SK-N-SH (cell line): ENCODE results near the gene CCDC174. TPM values are rescaled to one million over a fixed set of nuclear protein-coding genes. Genes with fewer than 3 reads are reported as not detected.

ENCODE experiments used
- CTCF ChIA-PET: fragments of 300-600, 350-600 bp; formaldehyde crosslinking; extraction: SDS; loops from one replicate; lab custom pipeline; 2021; lab: Yijun Ruan, JAX
- POLR2A ChIA-PET: fragments of 350-600 bp; sonication (Branson Sonifier 250); formaldehyde crosslinking; extraction: SDS; loops from one replicate; lab custom pipeline; 2020; ENCODE audit warnings: antibody characterized with exemption, inconsistent platforms; lab: Yijun Ruan, JAX
- DNase-seq: peaks from one replicate; pipeline ENCODE4 v3.0.0; 2012
- H2AFZ ChIP-seq: fragments of 200-600 bp; sonication (generic); 2 replicates; pipeline ENCODE4 v1.8.1; 2016; ENCODE audit warnings: antibody characterized with exemption, mild to moderate bottlenecking, low read depth
- H3F3A ChIP-seq: fragments of 200-600 bp; sonication (generic); replicated peaks from 2 replicates; pipeline ENCODE3; 2016; ENCODE audit warnings: antibody characterized with exemption, mild to moderate bottlenecking; ENCODE audit not compliant: insufficient read depth
- H3K27ac ChIP-seq, 2 experiments: fragments of 200-500 bp in 1 of 2; fragments of 200-600 bp in 1 of 2; sonication (Bioruptor generic) in 1 of 2; sonication (generic), shearing (Covaris generic) in 1 of 2; 2 replicates each; pipeline versions ENCODE4 v1.5.1 to v1.6.1; 2014 to 2016; ENCODE audit warnings: low read depth in 2 of 2, inconsistent platforms in 1 of 2, low read length in 1 of 2, mild to moderate bottlenecking in 1 of 2, mixed read lengths in 1 of 2
- H3K27me3 ChIP-seq: fragments of 200-600 bp; sonication (generic), shearing (Covaris generic); 2 replicates; pipeline ENCODE4 v1.6.1; 2016; ENCODE audit warnings: mixed run types; ENCODE audit not compliant: insufficient read depth
- H3K36me3 ChIP-seq, 2 experiments: fragments of 200-500 bp in 1 of 2; fragments of 200-600 bp in 1 of 2; sonication (Bioruptor generic) in 1 of 2; sonication (generic) in 1 of 2; replicated peaks in 1 of 2; 2 replicates each; pipeline versions ENCODE3 to v1.5.1; 2014 to 2016; ENCODE audit warnings: low read length in 1 of 2, mild to moderate bottlenecking in 1 of 2; ENCODE audit not compliant: insufficient read depth in 2 of 2, control insufficient read depth in 1 of 2
- H3K4me1 ChIP-seq, 2 experiments: fragments of 200-500 bp in 1 of 2; fragments of 200-600 bp in 1 of 2; sonication (Bioruptor generic) in 1 of 2; sonication (generic), shearing (Covaris generic) in 1 of 2; 2 replicates each; pipeline versions ENCODE4 v1.5.1 to v1.6.1; 2014 to 2016; ENCODE audit warnings: low read depth in 1 of 2, low read length in 1 of 2, mixed run types in 1 of 2; ENCODE audit not compliant: insufficient read depth in 2 of 2, control insufficient read depth in 1 of 2
- H3K4me2 ChIP-seq: fragments of 200-600 bp; sonication (generic), shearing (Covaris generic); 2 replicates; pipeline ENCODE4 v1.6.1; 2017; ENCODE audit warnings: mixed run types
- H3K4me3 ChIP-seq, 2 experiments: fragments of 200-500 bp in 1 of 2; fragments of 200-600 bp in 1 of 2; sonication (Bioruptor generic) in 1 of 2; sonication (generic), shearing (Covaris generic) in 1 of 2; 2 replicates each; pipeline versions ENCODE4 v1.5.1 to v1.8.1; 2014 to 2016; ENCODE audit warnings: low read depth in 2 of 2, inconsistent platforms in 1 of 2, low read length in 1 of 2, mild to moderate bottlenecking in 1 of 2, mixed read lengths in 1 of 2, moderate library complexity in 1 of 2
- H3K79me2 ChIP-seq: fragments of 200-600 bp; sonication (generic); 2 replicates; pipeline ENCODE4 v1.8.1; 2017; ENCODE audit warnings: mild to moderate bottlenecking; ENCODE audit not compliant: insufficient read depth
- H3K9ac ChIP-seq: fragments of 200-600 bp; sonication (generic); 2 replicates; pipeline ENCODE4 v1.6.1; 2017; ENCODE audit warnings: mixed run types
- H3K9me2 ChIP-seq: fragments of 200-600 bp; sonication (generic); 2 replicates; pipeline ENCODE4 v1.6.1; 2017; ENCODE audit warnings: mixed run types
- H3K9me3 ChIP-seq: fragments of 200-600 bp; sonication (generic); 2 replicates; pipeline ENCODE4 v1.6.1; 2017; ENCODE audit warnings: mixed run types, mild to moderate bottlenecking, moderate library complexity
- H4K20me1 ChIP-seq: fragments of 200-600 bp; sonication (generic); 2 replicates; pipeline ENCODE4 v1.6.1; 2017; ENCODE audit warnings: mild to moderate bottlenecking, mixed run types; ENCODE audit not compliant: insufficient read depth
- CHD2 ChIP-seq: fragments of 150-350 bp; IDR thresholded peaks from 2 replicates; pipeline ENCODE4 v1.6.1; 2018; ENCODE audit warnings: low read length; ENCODE audit not compliant: partially characterized antibody
- EZH2phosphoT487 ChIP-seq: fragments of 200-600 bp; sonication (generic); IDR thresholded peaks from 2 replicates; pipeline ENCODE4 v1.6.1; 2017; ENCODE audit warnings: low read depth, mixed run types, mild to moderate bottlenecking, antibody characterized with exemption, moderate library complexity, borderline replicate concordance
- NRF1 ChIP-seq: IDR thresholded peaks from 2 replicates; pipeline ENCODE4 v1.6.1; 2012; ENCODE audit warnings: low read depth, mild to moderate bottlenecking, low read length
- RFX5 ChIP-seq: IDR thresholded peaks from 2 replicates; pipeline ENCODE4 v1.6.1; 2012; ENCODE audit warnings: mild to moderate bottlenecking, improper control_type of control experiment, low read length
- YY1 ChIP-seq: IDR thresholded peaks from 2 replicates; pipeline ENCODE4 v1.4.0; 2012; ENCODE audit warnings: low read depth, mild to moderate bottlenecking
- WGBS: methylation state at CpG from one replicate; pipeline ENCODE4 v1.1.6; 2017; ENCODE audit warnings: low lambda C conversion rate; 5-methylcytosine and 5-hydroxymethylcytosine counted together
- polyA plus RNA-seq, 3 experiments: library from polyadenylated mRNA; depleted of rRNA; stranded (reverse); fragments of >200 nt; gene quantifications; 2 replicates each; pipeline ENCODE4 v1.2.3, GENCODE V29; 2012
- TF ChIP-seq, protein P1 (sequence below): IDR thresholded peaks from 2 replicates; pipeline ENCODE4 v1.6.1; 2012; ENCODE audit warnings: mild to moderate bottlenecking, low read depth, low read length, moderate library complexity
- TF ChIP-seq, protein P2 (sequence below): fragments of 150-350 bp; IDR thresholded peaks from 2 replicates; pipeline ENCODE4 v1.6.1; 2016; ENCODE audit warnings: mild to moderate bottlenecking, low read depth, low read length

Gene CCDC174
- polyA plus RNA-seq, 1 of the 3 experiments (the other 2 are of a cell fraction) = 6.6 TPM

DNA sequence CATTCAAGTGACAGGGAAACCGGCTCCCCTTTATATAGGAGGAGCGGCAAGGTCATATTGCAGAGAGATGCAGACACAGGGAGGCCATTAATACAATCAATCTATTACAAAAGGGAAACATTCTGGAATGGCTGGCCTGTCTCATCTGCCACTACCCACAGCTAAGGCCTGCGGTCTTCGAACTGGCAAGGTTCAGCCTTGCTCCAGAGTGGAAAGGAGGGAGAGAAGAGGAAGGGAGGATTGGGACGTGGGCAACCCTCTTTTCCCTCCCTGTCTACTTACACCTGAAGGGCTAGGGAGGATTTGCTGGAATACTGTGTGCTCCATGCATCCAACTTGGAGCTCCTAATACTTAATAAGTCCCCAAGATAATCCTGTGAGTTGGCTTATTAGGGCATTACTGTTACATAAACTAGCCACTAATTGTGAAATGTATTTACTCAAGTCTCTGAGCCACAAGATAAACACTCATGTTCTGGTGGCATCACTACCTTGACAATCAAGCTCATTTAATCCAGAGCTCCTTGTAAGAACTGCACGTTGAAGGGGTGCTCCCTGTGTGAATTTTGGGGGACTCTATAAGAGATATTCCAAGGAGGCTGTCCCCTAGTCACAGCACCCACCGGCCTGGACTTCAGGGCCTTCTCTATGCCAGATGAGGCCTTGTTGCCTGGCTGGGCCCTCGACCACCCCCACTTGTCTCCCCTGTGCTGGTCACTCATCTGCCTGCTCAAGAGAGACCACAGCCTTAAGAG lies 19.7 kb upstream of the CCDC174 start:
- Histone ChIP-seq H3K9ac (no peak overlapping the region), H3K27me3 (no peaks in the 10 kb centered on the region), H3K9me2 (no peaks in the 10 kb centered on the region), H4K20me1 (no peaks in the 10 kb centered on the region), H3K4me2 (no peak overlapping the region), H3K4me3 (no peak overlapping the region), H3K4me1 (peaks cover 0 to 5% of the 10 kb centered on the region in 2 experiments; a peak in 1 of 4 replicates), H2AFZ (no peak overlapping the region), H3K27ac (no peak overlapping the region), H3K9me3 (no peaks in the 10 kb centered on the region), H3K79me2 (no peaks in the 10 kb centered on the region), H3K36me3 (no peaks in the 10 kb centered on the region), H3F3A (no peaks in the 10 kb centered on the region)
- no peak for TF ChIP-seq NRF1
- no peak for TF ChIP-seq CHD2
- TF ChIP-seq, protein P1, sequence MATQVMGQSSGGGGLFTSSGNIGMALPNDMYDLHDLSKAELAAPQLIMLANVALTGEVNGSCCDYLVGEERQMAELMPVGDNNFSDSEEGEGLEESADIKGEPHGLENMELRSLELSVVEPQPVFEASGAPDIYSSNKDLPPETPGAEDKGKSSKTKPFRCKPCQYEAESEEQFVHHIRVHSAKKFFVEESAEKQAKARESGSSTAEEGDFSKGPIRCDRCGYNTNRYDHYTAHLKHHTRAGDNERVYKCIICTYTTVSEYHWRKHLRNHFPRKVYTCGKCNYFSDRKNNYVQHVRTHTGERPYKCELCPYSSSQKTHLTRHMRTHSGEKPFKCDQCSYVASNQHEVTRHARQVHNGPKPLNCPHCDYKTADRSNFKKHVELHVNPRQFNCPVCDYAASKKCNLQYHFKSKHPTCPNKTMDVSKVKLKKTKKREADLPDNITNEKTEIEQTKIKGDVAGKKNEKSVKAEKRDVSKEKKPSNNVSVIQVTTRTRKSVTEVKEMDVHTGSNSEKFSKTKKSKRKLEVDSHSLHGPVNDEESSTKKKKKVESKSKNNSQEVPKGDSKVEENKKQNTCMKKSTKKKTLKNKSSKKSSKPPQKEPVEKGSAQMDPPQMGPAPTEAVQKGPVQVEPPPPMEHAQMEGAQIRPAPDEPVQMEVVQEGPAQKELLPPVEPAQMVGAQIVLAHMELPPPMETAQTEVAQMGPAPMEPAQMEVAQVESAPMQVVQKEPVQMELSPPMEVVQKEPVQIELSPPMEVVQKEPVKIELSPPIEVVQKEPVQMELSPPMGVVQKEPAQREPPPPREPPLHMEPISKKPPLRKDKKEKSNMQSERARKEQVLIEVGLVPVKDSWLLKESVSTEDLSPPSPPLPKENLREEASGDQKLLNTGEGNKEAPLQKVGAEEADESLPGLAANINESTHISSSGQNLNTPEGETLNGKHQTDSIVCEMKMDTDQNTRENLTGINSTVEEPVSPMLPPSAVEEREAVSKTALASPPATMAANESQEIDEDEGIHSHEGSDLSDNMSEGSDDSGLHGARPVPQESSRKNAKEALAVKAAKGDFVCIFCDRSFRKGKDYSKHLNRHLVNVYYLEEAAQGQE = no peak
- TF ChIP-seq EZH2phosphoT487 = no peak
- TF ChIP-seq RFX5 = no peak
- CTCF ChIA-PET = interaction anchor here (0.7 to 1.9 kb wide), 5 partner anchors 9 to 390 kb away, joined by 3 to 9 read pairs (median 3); partner anchors contain the start of gene CCDC174
- 59% methylated on average over 6 of the region's 8 CpGs for WGBS
- POLR2A ChIA-PET = interaction anchor here (0.6 to 1.4 kb wide), 2 partner anchors 19 to 20 kb away, joined by 3 to 5 read pairs; partner anchors contain the start of gene CCDC174
- DNase-seq = no peak

DNA sequence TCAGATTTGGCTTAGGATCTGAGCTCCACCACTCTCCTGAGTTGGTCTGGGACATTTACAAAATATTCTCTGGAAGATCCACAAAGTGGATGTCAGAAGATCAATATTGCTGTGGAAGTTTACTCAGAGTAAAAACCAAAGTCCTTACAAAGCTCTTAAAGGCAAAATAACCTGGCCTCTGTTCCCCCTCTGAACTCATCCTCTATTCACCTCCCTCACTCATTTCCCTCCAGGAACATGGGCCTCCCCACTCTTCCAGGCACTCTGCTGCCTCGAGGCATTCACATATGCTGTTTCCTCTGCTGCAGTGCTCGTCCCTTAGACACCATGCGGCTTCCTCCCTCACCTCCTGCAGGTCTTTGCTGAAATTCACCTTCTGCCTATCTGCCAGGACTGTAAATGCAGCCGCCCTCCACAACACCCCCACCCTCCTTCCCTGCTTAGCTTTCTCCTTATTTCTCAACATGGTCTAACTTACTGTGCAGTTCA lies 19.1 kb upstream of the CCDC174 start:
- no peaks in the 10 kb centered on the region for H3K9me3 ChIP-seq
- WGBS = 33% methylated on average over 4 of the region's 4 CpGs
- H2AFZ ChIP-seq = no peak overlapping the region
- H3K4me1 ChIP-seq = peaks cover 0 to 8% of the 10 kb centered on the region in 2 experiments; a peak in 1 of 4 replicates
- no peaks in the 10 kb centered on the region for H3F3A ChIP-seq
- no peaks in the 10 kb centered on the region for H3K79me2 ChIP-seq
- ChIA-PET CTCF (interaction anchor here (0.7 to 1.9 kb wide), 7 partner anchors 10 to 390 kb away, joined by 3 to 9 read pairs (median 3); partner anchors contain the start of gene CCDC174), POLR2A (interaction anchor here (1.4 kb wide), 1 partner anchor 19 kb away, joined by 5 read pairs; the partner anchor contains the start of gene CCDC174)
- H3K4me2 ChIP-seq = no peak overlapping the region
- no peak overlapping the region for H3K9ac ChIP-seq
- no peak overlapping the region for H3K4me3 ChIP-seq
- no peak overlapping the region for H3K27ac ChIP-seq
- no peaks in the 10 kb centered on the region for H3K27me3 ChIP-seq
- H4K20me1 ChIP-seq = no peaks in the 10 kb centered on the region
- no peaks in the 10 kb centered on the region for H3K36me3 ChIP-seq
- no peak for DNase-seq
- TF ChIP-seq NRF1 (no peak), YY1 (no peak)
- TF ChIP-seq, protein P2, sequence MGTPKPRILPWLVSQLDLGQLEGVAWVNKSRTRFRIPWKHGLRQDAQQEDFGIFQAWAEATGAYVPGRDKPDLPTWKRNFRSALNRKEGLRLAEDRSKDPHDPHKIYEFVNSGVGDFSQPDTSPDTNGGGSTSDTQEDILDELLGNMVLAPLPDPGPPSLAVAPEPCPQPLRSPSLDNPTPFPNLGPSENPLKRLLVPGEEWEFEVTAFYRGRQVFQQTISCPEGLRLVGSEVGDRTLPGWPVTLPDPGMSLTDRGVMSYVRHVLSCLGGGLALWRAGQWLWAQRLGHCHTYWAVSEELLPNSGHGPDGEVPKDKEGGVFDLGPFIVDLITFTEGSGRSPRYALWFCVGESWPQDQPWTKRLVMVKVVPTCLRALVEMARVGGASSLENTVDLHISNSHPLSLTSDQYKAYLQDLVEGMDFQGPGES = no peak
- TF ChIP-seq, all 33 proteins: peak for 0
- H3K9me2 ChIP-seq = no peaks in the 10 kb centered on the region
